Parathyroid adenoma (tissue), 2 donors: ENCODE measurements around the gene HDAC4.

Experiments
- H2AFZ ChIP-seq: fragments of 300-600 bp; sonication (generic); one replicate; pipeline ENCODE4 v1.7.0; 2017; ENCODE audit warnings: antibody characterized with exemption, mild to moderate bottlenecking
- H3K27ac ChIP-seq: fragments of 300-600 bp; sonication (generic); one replicate; pipeline ENCODE4 v1.7.0; 2017
- H3K27me3 ChIP-seq: fragments of 300-600 bp; sonication (generic); one replicate; pipeline ENCODE4 v1.7.0; 2017; ENCODE audit warnings: low read length; ENCODE audit not compliant: control insufficient read depth, insufficient read depth
- H3K36me3 ChIP-seq: fragments of 300-600 bp; sonication (generic); one replicate; pipeline ENCODE4 v1.7.0; 2017; ENCODE audit warnings: low read length; ENCODE audit not compliant: control insufficient read depth, insufficient read depth
- H3K4me1 ChIP-seq: fragments of 300-600 bp; sonication (generic); one replicate; pipeline ENCODE4 v1.7.0; 2017; ENCODE audit warnings: control low read depth
- H3K4me2 ChIP-seq: fragments of 300-600 bp; sonication (generic); one replicate; pipeline ENCODE4 v1.7.0; 2017; ENCODE audit warnings: low read length
- H3K4me3 ChIP-seq: fragments of 300-600 bp; sonication (generic); one replicate; pipeline ENCODE4 v1.7.0; 2017; ENCODE audit warnings: low read depth, low read length
- H3K79me2 ChIP-seq: fragments of 300-600 bp; sonication (generic); one replicate; pipeline ENCODE4 v1.7.0; 2017; ENCODE audit warnings: control low read depth
- H3K9ac ChIP-seq: fragments of 300-600 bp; sonication (generic); one replicate; pipeline ENCODE4 v1.7.0; 2017; ENCODE audit warnings: mild to moderate bottlenecking
- H3K9me3 ChIP-seq: fragments of 300-600 bp; sonication (generic); one replicate; pipeline ENCODE4 v1.7.0; 2017; ENCODE audit warnings: low read length; ENCODE audit not compliant: control insufficient read depth
- TF ChIP-seq, protein P1 (sequence below): fragments of 300-600 bp; sonication (generic); IDR thresholded peaks from one replicate; pipeline ENCODE4 v1.7.0; 2017; ENCODE audit warnings: antibody characterized with exemption, mild to moderate bottlenecking
- donor health status: primary hyperparathyroidism.

Gene HDAC4

DNA sequence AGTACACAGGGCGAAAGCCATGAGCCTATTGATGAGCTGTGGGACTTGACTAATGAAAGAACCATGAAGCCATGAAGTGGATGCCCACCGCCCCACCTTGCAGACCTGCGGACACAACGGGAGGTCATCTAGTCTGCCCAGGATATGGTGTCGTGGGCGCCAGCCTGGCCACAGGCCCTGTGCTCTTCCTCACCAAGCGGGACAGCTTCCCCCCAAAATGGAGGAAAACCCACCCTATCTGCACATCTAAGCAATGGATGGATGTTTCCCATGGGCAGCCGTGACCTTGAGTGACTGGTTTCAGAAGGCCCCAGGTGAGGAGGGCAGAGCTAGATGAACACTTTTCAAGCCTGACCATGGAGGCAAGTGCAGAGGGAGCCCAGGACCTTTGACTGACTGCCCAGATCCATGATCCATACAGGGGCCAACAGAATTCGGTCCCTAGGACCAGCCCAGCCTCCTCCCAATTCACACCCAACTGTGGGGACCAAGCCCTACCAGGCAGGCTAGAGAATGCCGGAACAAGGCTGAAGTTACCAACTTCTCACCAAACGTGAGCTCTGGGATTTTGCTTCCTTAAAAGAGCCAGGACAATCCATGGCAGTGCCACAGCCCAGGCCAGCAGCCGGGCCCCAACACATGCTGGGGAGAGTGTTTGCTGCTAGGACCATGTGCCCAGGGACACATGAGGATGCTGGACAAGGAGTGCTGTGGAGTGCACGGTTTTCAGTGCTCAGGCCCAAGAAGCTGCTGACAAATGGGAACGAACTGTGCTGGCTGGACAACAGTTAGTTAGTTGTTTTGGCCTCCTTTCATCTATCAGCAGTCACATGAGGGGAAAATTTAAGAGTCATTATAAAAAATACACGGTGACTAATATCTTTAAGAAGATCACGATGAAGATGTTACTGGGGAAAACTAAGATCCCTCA, 249.4 kb downstream of the HDAC4 start:
- Histone ChIP-seq H3K4me3 (no peak overlapping the region), H3K9ac (no peak overlapping the region), H3K4me2 (no peak overlapping the region), H2AFZ (no peak overlapping the region), H3K36me3 (no peaks in the 10 kb centered on the region), H3K27ac (no peak overlapping the region), H3K27me3 (no peaks in the 10 kb centered on the region), H3K4me1 (no peaks in the 10 kb centered on the region), H3K79me2 (no peaks in the 10 kb centered on the region), H3K9me3 (no peaks in the 10 kb centered on the region)
- TF ChIP-seq, protein P1, sequence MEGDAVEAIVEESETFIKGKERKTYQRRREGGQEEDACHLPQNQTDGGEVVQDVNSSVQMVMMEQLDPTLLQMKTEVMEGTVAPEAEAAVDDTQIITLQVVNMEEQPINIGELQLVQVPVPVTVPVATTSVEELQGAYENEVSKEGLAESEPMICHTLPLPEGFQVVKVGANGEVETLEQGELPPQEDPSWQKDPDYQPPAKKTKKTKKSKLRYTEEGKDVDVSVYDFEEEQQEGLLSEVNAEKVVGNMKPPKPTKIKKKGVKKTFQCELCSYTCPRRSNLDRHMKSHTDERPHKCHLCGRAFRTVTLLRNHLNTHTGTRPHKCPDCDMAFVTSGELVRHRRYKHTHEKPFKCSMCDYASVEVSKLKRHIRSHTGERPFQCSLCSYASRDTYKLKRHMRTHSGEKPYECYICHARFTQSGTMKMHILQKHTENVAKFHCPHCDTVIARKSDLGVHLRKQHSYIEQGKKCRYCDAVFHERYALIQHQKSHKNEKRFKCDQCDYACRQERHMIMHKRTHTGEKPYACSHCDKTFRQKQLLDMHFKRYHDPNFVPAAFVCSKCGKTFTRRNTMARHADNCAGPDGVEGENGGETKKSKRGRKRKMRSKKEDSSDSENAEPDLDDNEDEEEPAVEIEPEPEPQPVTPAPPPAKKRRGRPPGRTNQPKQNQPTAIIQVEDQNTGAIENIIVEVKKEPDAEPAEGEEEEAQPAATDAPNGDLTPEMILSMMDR, result no peak

DNA sequence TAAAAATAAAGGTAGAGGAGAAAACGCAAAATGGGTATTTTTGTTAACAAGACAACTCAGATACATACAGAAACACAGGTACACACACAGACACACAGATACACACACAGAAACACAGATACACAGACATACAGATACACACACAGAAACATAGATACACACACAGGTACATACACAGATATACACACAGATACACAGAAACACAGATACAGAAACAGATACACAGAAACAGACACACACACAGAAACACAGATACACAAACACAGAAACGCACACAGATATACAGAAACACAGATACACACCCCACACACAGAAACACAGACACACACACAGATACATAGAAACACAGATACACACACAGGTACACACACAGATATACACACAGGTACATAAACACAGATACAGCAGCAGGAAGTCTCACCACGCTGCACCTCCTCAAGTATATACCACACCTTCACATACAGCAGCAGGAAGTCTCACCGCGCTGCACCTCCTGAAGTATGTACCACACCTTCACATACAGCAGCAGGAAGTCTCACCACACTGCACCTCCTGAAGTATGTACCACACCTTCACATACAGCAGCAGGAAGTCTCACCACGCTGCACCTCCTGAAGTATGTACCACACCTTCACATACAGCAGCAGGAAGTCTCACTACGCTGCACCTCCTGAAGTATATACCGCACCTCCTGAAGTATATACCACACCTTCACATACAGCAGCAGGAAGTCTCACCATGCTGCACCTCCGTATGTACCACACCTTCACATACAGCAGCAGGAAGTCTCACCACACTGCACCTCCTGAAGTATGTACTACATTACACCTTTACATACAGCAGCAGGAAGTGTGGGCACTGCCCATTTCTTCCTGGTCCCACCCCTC, 250.5 kb downstream of the HDAC4 start:
- Histone ChIP-seq H2AFZ (no peak overlapping the region), H3K79me2 (no peaks in the 10 kb centered on the region), H3K9ac (no peak overlapping the region), H3K27ac (no peak overlapping the region), H3K4me2 (no peak overlapping the region), H3K9me3 (no peaks in the 10 kb centered on the region), H3K4me3 (no peak overlapping the region), H3K36me3 (no peaks in the 10 kb centered on the region), H3K27me3 (no peaks in the 10 kb centered on the region), H3K4me1 (no peaks in the 10 kb centered on the region)
- TF ChIP-seq, protein P1, result no peak

DNA sequence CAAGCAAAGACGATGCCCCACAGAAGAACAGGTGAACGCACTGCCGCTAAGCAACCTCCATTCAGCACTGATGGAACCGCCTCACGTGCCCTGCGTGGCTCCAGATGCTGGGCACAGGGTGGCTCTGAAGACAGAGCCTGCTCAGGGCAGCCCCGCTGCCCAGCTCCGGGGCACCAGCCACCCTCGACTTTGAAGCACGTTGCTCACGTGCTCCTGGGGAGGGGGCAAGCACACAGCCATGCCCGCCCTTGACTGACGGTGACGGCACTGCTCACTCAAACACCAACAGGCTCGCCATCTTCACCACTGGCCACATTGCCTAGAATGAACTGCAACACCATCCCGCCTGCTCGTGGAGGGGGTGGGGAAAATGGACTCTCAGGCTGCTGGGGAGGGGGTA, 251.3 kb downstream of the HDAC4 start:
- no peak overlapping the region for H3K4me3 ChIP-seq
- H2AFZ ChIP-seq, result no peak overlapping the region
- no peaks in the 10 kb centered on the region for H3K79me2 ChIP-seq
- no peaks in the 10 kb centered on the region for H3K27me3 ChIP-seq
- no peak overlapping the region for H3K4me2 ChIP-seq
- no peak overlapping the region for H3K9ac ChIP-seq
- TF ChIP-seq, protein P1, result no peak
- H3K27ac ChIP-seq, result no peak overlapping the region
- H3K36me3 ChIP-seq, result no peaks in the 10 kb centered on the region
- H3K9me3 ChIP-seq, result no peaks in the 10 kb centered on the region
- H3K4me1 ChIP-seq, result no peaks in the 10 kb centered on the region

DNA sequence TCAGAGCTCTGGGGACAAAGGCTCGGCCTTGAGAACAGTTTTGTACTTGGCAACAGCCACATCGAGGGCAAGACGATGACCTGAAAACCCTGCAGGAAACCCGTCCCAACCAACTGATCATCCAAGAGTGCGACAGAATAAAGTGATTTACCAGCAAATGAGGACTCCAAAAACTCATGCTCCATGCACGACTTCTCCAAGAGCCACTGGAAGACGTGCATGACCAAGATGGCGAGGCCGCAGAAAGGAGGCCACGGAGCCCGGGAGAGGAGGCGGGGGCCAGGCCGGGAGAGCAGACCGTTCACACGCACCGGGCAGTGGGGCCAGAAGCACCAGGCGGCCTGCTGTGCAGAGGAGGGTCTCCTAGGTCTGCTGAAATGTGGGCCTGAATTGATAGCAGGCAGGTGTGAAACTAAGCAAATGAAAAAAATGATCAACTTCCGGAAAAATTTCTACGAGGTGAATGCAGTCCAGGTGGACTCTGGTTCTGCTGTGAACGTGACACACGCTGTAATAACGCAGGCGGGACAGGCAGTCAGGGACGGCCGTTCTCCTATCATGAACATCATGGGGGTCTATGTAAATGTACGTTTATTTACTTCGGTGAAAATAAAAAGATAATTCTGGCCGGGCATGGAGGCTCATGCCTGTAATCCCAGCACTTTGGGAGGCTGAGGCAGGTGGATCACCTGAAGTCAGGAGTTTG, 252.2 kb downstream of the HDAC4 start:
- Histone ChIP-seq H3K27me3 (no peaks in the 10 kb centered on the region), H3K79me2 (no peaks in the 10 kb centered on the region), H3K4me1 (no peaks in the 10 kb centered on the region), H2AFZ (no peak overlapping the region), H3K27ac (no peak overlapping the region), H3K9ac (no peak overlapping the region), H3K4me2 (no peak overlapping the region), H3K9me3 (no peaks in the 10 kb centered on the region), H3K36me3 (no peaks in the 10 kb centered on the region), H3K4me3 (no peak overlapping the region)
- TF ChIP-seq, protein P1, result no peak
